WTC11 (cell line): ENCODE measurements around the gene ULK4. TPM values are rescaled to one million over a fixed set of nuclear protein-coding genes. Genes with fewer than 3 reads are reported as not detected.

ENCODE experiments used
- ATAC-seq: fragments of 200-7000 bp; cut with Tn5 transposase; 2 replicates; pipeline ENCODE4 v1.10.0; 2021; ENCODE audit warnings: mild to moderate bottlenecking, moderate library complexity
- CTCF ChIA-PET: fragments of 300-600 bp; sonication (Branson Sonifier 250); formaldehyde crosslinking; loops from one replicate; lab custom pipeline; 2021; ENCODE audit warnings: antibody characterized with exemption; lab: Charles Lee
- POLR2A ChIA-PET: fragments of 350-600 bp; sonication (Branson Sonifier 250); formaldehyde crosslinking; loops from one replicate; lab custom pipeline; 2021; ENCODE audit warnings: antibody characterized with exemption; lab: Charles Lee
- DNase-seq: peaks from one replicate; pipeline ENCODE4 v3.0.0; 2021; ENCODE audit warnings: low spot score
- H3K27ac Mint-ChIP-seq: 2 replicates; pipeline ENCODE4 v1.8.0; 2021; ENCODE audit warnings: mixed read lengths
- H3K27me3 Mint-ChIP-seq: 2 replicates; pipeline ENCODE4 v1.8.0; 2021; ENCODE audit warnings: low read depth, mild to moderate bottlenecking, moderate library complexity, mixed read lengths
- H3K36me3 Mint-ChIP-seq: 2 replicates; pipeline ENCODE4 v1.8.0; 2021; ENCODE audit warnings: mixed read lengths
- H3K4me1 Mint-ChIP-seq: 2 replicates; pipeline ENCODE4 v1.8.0; 2022; ENCODE audit warnings: mixed read lengths
- H3K4me3 Mint-ChIP-seq: 2 replicates; pipeline ENCODE4 v1.8.0; 2021; ENCODE audit warnings: mild to moderate bottlenecking, moderate library complexity, mixed read lengths
- H3K9me3 Mint-ChIP-seq: 2 replicates; pipeline ENCODE4 v1.8.0; 2021; ENCODE audit warnings: mixed read lengths
- CBFB ChIP-seq: sonication (generic); formaldehyde crosslinking; IDR thresholded peaks from 2 replicates; pipeline ENCODE4 v1.8.1; 2022; ENCODE audit warnings: mild to moderate bottlenecking, low read depth, missing genetic modification reagents
- FOXJ3 ChIP-seq: sonication (generic); formaldehyde crosslinking; IDR thresholded peaks from 2 replicates; pipeline ENCODE4 v1.9.0; 2021; ENCODE audit warnings: missing genetic modification reagents, mild to moderate bottlenecking, borderline replicate concordance
- HMGA2 ChIP-seq: fragments of 250-450 bp; sonication (Bioruptor Pico); IDR thresholded peaks from 2 replicates; pipeline ENCODE4 v1.4.0; 2021; ENCODE audit warnings: mild to moderate bottlenecking, moderate library complexity
- JUN ChIP-seq: sonication (generic); formaldehyde crosslinking; IDR thresholded peaks from 2 replicates; pipeline ENCODE4 v1.8.0; 2023; ENCODE audit warnings: mild to moderate bottlenecking, missing genetic modification reagents
- NFYB ChIP-seq: sonication (generic); formaldehyde crosslinking; conservative IDR thresholded peaks from 2 replicates; pipeline ENCODE4 v1.8.0; 2022; ENCODE audit warnings: low read depth, missing genetic modification reagents
- SMAD4 ChIP-seq: sonication (generic); formaldehyde crosslinking; IDR thresholded peaks from 2 replicates; pipeline ENCODE4 v1.8.0; 2022; ENCODE audit warnings: mild to moderate bottlenecking, missing genetic modification reagents
- TP53 ChIP-seq: sonication (generic); formaldehyde crosslinking; IDR thresholded peaks from 2 replicates; pipeline ENCODE4 v1.8.1; 2023; ENCODE audit warnings: mild to moderate bottlenecking, missing genetic modification reagents
- total RNA-seq: library from RNA; stranded (reverse); gene quantifications from 3 replicates; pipeline ENCODE4 v1.2.3, GENCODE V29; 2021
- TF ChIP-seq, protein P1 (sequence below): sonication (generic); formaldehyde crosslinking; IDR thresholded peaks from 2 replicates; pipeline ENCODE4 v1.8.1; 2022; ENCODE audit warnings: mild to moderate bottlenecking, missing genetic modification reagents, moderate library complexity, borderline replicate concordance
- TF ChIP-seq, protein P2 (sequence below): fragments of 250-450 bp; sonication (Bioruptor Pico); IDR thresholded peaks from 2 replicates; pipeline ENCODE4 v1.9.0; 2021; ENCODE audit warnings: mild to moderate bottlenecking
- TF ChIP-seq, protein P3 (sequence below): fragments of 250-450 bp; sonication (Bioruptor Pico); IDR thresholded peaks from 2 replicates; pipeline ENCODE4 v1.9.0; 2021; ENCODE audit warnings: mild to moderate bottlenecking, borderline replicate concordance

ULK4 gene
- total RNA-seq, 1 experiment from 2014 or later: 9.2 TPM

DNA sequence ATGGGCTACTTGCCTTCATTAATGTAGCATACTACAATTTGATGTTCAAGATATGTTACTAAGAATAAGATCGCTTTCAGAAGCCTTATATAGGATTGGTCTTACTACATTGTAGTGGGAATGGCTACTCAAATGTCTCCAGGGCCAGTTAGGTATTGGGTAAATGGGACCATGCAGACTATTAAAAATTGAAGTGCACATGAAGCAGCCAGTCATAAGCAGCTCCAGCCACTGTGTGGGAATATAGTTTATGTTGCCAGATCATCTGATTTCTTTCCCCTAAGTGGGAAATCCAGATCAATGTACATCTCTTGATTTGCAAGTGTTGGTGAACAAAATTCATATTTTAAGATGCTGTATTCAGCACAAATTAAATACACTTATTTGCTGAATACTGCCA, 757.5 kb downstream of the ULK4 start (continued):
- TF ChIP-seq HMGA2 (no peak), SMAD4 (no peak), NFYB (no peak), JUN (no peak), CBFB (CRISPR knock-in tag) (no peak)
- TF ChIP-seq, protein P1, sequence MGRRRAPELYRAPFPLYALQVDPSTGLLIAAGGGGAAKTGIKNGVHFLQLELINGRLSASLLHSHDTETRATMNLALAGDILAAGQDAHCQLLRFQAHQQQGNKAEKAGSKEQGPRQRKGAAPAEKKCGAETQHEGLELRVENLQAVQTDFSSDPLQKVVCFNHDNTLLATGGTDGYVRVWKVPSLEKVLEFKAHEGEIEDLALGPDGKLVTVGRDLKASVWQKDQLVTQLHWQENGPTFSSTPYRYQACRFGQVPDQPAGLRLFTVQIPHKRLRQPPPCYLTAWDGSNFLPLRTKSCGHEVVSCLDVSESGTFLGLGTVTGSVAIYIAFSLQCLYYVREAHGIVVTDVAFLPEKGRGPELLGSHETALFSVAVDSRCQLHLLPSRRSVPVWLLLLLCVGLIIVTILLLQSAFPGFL (CRISPR knock-in tag): no peak
- TF ChIP-seq, protein P2, sequence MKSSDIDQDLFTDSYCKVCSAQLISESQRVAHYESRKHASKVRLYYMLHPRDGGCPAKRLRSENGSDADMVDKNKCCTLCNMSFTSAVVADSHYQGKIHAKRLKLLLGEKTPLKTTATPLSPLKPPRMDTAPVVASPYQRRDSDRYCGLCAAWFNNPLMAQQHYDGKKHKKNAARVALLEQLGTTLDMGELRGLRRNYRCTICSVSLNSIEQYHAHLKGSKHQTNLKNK (CRISPR knock-in tag): no peak
- TF ChIP-seq, all 79 proteins: peak for 0

DNA sequence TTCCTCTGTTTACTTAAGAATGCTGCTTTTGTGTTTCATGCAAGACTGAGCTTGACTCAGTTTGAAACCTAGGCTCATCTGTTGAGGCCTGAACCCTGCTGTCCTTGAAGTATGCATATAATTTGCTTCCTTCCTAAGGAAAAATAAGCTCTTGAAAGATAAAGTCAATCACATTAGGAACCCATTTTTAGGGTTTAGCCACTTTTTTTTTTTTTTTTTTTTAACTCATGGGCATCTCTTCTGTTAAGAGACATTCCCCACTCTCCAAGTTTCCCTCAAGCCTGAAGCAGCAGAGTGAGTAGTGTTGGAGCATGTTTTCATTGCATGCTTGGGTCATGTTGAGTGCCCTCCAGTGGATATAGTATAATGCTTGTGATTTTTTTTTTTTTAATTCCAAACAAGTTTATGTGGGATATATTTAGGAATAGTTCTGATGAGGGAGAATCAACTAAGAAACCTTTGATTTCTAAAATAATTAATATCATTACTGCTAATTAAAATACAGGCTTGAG, 759.0 kb downstream of the ULK4 start:
- DNase-seq (no peak), ATAC-seq (peak; percentile 24)
- Mint-ChIP-seq H3K27me3 (no peaks in the 10 kb centered on the region), H3K36me3 (no peaks in the 10 kb centered on the region), H3K4me3 (peak overlapping the region; percentile 84), H3K27ac (peak overlapping the region; percentile 76; the same call in 1 of the 2 replicates), H3K4me1 (peaks cover 70% of the 10 kb centered on the region), H3K9me3 (no peaks in the 10 kb centered on the region)
- TF ChIP-seq, protein P3, sequence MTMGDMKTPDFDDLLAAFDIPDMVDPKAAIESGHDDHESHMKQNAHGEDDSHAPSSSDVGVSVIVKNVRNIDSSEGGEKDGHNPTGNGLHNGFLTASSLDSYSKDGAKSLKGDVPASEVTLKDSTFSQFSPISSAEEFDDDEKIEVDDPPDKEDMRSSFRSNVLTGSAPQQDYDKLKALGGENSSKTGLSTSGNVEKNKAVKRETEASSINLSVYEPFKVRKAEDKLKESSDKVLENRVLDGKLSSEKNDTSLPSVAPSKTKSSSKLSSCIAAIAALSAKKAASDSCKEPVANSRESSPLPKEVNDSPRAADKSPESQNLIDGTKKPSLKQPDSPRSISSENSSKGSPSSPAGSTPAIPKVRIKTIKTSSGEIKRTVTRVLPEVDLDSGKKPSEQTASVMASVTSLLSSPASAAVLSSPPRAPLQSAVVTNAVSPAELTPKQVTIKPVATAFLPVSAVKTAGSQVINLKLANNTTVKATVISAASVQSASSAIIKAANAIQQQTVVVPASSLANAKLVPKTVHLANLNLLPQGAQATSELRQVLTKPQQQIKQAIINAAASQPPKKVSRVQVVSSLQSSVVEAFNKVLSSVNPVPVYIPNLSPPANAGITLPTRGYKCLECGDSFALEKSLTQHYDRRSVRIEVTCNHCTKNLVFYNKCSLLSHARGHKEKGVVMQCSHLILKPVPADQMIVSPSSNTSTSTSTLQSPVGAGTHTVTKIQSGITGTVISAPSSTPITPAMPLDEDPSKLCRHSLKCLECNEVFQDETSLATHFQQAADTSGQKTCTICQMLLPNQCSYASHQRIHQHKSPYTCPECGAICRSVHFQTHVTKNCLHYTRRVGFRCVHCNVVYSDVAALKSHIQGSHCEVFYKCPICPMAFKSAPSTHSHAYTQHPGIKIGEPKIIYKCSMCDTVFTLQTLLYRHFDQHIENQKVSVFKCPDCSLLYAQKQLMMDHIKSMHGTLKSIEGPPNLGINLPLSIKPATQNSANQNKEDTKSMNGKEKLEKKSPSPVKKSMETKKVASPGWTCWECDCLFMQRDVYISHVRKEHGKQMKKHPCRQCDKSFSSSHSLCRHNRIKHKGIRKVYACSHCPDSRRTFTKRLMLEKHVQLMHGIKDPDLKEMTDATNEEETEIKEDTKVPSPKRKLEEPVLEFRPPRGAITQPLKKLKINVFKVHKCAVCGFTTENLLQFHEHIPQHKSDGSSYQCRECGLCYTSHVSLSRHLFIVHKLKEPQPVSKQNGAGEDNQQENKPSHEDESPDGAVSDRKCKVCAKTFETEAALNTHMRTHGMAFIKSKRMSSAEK: no peak
- ChIA-PET CTCF (interaction anchor here (0.6 to 0.7 kb wide), 5 partner anchors 14 to 171 kb away, joined by 3 to 4 read pairs (median 3); no protein-coding TSS in a partner anchor), POLR2A (interaction anchor here (0.7 kb wide), 2 partner anchors 29 to 31 kb away, joined by 3 to 7 read pairs; no protein-coding TSS in a partner anchor)

DNA sequence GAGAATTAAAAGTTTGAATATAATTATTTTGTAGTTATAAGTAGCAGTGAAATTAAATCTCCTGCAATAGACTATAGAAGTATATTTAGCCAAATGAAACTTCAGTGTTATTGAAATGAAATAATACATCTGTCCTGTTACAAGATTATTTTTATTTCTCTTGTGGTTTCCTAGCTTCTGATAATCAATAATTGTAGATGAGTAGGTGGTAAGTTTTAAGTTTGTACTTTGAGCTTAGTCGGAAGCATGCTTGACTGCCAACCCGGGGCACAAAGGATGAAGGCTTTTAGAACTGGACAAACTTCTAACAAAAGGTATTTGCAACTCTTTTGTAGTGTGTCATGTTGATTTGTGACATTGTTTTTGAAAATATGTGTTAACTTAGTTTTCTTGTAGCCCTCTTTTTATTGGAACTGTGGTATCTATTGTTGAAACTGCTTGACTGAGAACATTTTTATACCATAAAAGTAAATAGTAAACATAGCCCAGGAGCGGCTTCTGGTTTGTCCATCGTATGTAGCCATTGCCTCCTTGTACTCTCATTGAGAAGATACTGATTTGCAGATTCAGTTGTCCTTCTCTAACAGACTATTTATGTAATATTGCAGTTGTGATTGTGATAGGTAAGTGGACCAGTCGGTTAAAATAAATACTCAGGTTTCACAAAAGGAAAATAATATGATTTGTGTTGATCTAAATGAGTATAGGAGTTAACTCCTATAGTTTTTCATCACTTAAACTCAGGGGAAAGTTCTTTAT, 759.6 kb downstream of the ULK4 start:
- Mint-ChIP-seq H3K4me3 (peak overlapping the region; percentile 84), H3K27me3 (no peaks in the 10 kb centered on the region), H3K36me3 (no peaks in the 10 kb centered on the region), H3K27ac (peak overlapping the region; percentile 76), H3K4me1 (peaks cover 67% of the 10 kb centered on the region), H3K9me3 (no peaks in the 10 kb centered on the region)
- POLR2A ChIA-PET: interaction anchor here (0.7 kb wide), 2 partner anchors 30 to 31 kb away, joined by 3 to 7 read pairs; no protein-coding TSS in a partner anchor
- no peak for ATAC-seq
- CTCF ChIA-PET: interaction anchor here (0.5 to 0.7 kb wide), 6 partner anchors 13 to 880 kb away, joined by 3 to 4 read pairs (median 3); no protein-coding TSS in a partner anchor
- TF ChIP-seq TP53 (CRISPR knock-in tag): no peak
- no peak for DNase-seq

DNA sequence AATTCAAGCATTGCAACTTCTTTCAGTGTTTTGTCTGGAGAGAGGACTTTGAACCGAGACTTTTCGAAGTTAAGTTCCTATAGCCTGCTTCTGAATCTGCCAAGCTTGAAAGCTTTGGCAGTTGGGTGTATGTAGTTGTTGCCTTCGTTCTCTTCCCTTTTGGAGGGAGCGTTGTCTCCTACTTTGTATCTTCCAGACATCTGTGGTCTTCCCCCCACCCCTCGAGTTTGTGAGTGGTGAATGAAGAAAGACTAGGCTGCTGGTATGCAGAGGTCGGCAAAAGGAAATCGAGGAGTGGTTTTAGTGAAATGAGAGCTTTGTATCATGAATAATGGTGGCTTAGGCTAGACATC, 761.3 kb downstream of the ULK4 start:
- no peak for TF ChIP-seq FOXJ3
- ChIA-PET POLR2A (interaction anchor here (1.7 kb wide), 1 partner anchor 36 kb away, joined by 4 read pairs; no protein-coding TSS in a partner anchor), CTCF (interaction anchor here (1.1 kb wide), 1 partner anchor 204 kb away, joined by 3 read pairs; no protein-coding TSS in a partner anchor)
- ATAC-seq (no peak), DNase-seq (no peak)
- H3K9me3 Mint-ChIP-seq: no peaks in the 10 kb centered on the region
- peaks cover 50% of the 10 kb centered on the region for H3K4me1 Mint-ChIP-seq
- H3K4me3 Mint-ChIP-seq: peak overlapping the region; percentile 84
- H3K27me3 Mint-ChIP-seq: no peaks in the 10 kb centered on the region
- H3K36me3 Mint-ChIP-seq: no peaks in the 10 kb centered on the region
- peak overlapping the region; percentile 68 for H3K27ac Mint-ChIP-seq
